Testis (tissue), 3 donors: ENCODE results near the gene C1QTNF8. TPM values are rescaled to one million over a fixed set of nuclear protein-coding genes. Genes with fewer than 3 reads are reported as not detected.
A peak's percentile ranks its signal among the peaks of the same experiment; 100 is the strongest.

Experiments
- DNase-seq: peaks from one replicate; pipeline ENCODE4 v3.0.0-alpha.2; 2019
- H3K27ac ChIP-seq, 2 donors: fragments of 200-600 bp; sonication (generic); one replicate each; pipeline ENCODE4 v1.5.1; 2019
- H3K27me3 ChIP-seq: fragments of 200-600 bp; sonication (generic); one replicate; pipeline ENCODE4 v1.5.1; 2019
- H3K36me3 ChIP-seq: fragments of 200-600 bp; sonication (generic); one replicate; pipeline ENCODE4 v1.5.1; 2017; ENCODE audit warnings: low read depth; ENCODE audit errors: missing control alignments
- H3K4me1 ChIP-seq: fragments of 200-600 bp; sonication (generic); one replicate; pipeline ENCODE4 v1.5.1; 2019
- H3K4me3 ChIP-seq, 2 donors: fragments of 200-600 bp; sonication (generic); one replicate each; pipeline ENCODE4 v1.5.1; 2017 to 2019
- H3K9me3 ChIP-seq: fragments of 200-600 bp; sonication (generic); one replicate; pipeline ENCODE4 v1.5.1; 2017
- CTCF ChIP-seq, 3 experiments: fragments of 450-650 bp in 2 of 3; fragments of 200-600 bp in 1 of 3; sonication (generic) in 1 of 3; IDR thresholded peaks; one replicate each; pipeline ENCODE4 v1.5.1; 2016 to 2019; ENCODE audit warnings: antibody characterized with exemption in 3 of 3, mild to moderate bottlenecking in 2 of 3, moderate library complexity in 1 of 3
- POLR2A ChIP-seq: fragments of 450-650 bp; IDR thresholded peaks from one replicate; pipeline ENCODE4 v1.6.1; 2017; ENCODE audit warnings: antibody characterized with exemption, mild to moderate bottlenecking, moderate library complexity
- WGBS, 2 donors: methylation state at CpG; one replicate each; pipeline ENCODE4 v1.1.5; 2018; 5-methylcytosine and 5-hydroxymethylcytosine counted together
- intact Hi-C: fragments of 100-400 bp; cut with DNase I; formaldehyde crosslinking; loops from one replicate; pipeline ENCODE4 v1.15.1; 2023; ENCODE audit warnings: low total_unique reads
- polyA plus RNA-seq: library from polyadenylated mRNA; stranded (reverse); fragments of 350-450 nt; fragmentation: Illumina TruSeq; extraction: RNeasy Lipid Tissue Mini Kit (QIAGEN cat#74804); gene quantifications from one replicate; pipeline ENCODE4 v1.2.3, GENCODE V29; 2014; ENCODE audit warnings: low read depth, low replicate concordance; ENCODE audit not compliant: insufficient read depth
- total RNA-seq, 2 donors: library from RNA; depleted of rRNA; stranded (reverse); fragments of >200 nt; gene quantifications; one replicate each; pipeline ENCODE4 v1.2.3, GENCODE V29; 2016

C1QTNF8 gene
- total and polyA plus RNA-seq, 3 donors from 2014 or later: 1.3 to 2.7 TPM; not detected in 1

- TF ChIP-seq POLR2A (no peak), CTCF (IDR thresholded peaks at IDR 0.05) (no peak)
- Histone ChIP-seq H3K27ac (no peak overlapping the region), H3K4me1 (peaks cover 13% of the 10 kb centered on the region), H3K9me3 (no peaks in the 10 kb centered on the region), H3K4me3 (no peak overlapping the region), H3K27me3 (no peaks in the 10 kb centered on the region), H3K36me3 (no peaks in the 10 kb centered on the region)
- intact Hi-C loops: no loop called here
- 48% methylated on average over 21 of the region's 37 CpGs; no CpG with 5 or more reads in 1 of the 2 donors for WGBS, 2 donors
- DNase-seq: peak; percentile 72
These were observed 47.5 kb downstream of the C1QTNF8 start for GRCh38 chr16:1048442-1049112.

GRCh38 chr16:1047801-1048200, 48.2 kb downstream of the C1QTNF8 start:
- WGBS, 2 donors: 74 to 94% methylated on average over 3 to 16 of the region's 16 CpGs
- Histone ChIP-seq H3K27ac (no peak overlapping the region), H3K4me3 (no peak overlapping the region), H3K27me3 (no peaks in the 10 kb centered on the region), H3K4me1 (peaks cover 13% of the 10 kb centered on the region), H3K9me3 (no peaks in the 10 kb centered on the region), H3K36me3 (no peaks in the 10 kb centered on the region)
- intact Hi-C loops: no loop called here
- TF ChIP-seq CTCF (IDR thresholded peaks at IDR 0.05) (no peak), POLR2A (no peak)
- DNase-seq: no peak

GRCh38 chr16:1047123-1047522, 48.9 kb downstream of the C1QTNF8 start:
- Histone ChIP-seq H3K4me1 (peaks cover 13% of the 10 kb centered on the region), H3K27ac (no peak overlapping the region)

GRCh38 chr16:1045993-1046911, 49.8 kb downstream of the C1QTNF8 start:
- no peak overlapping the region for H3K4me3 ChIP-seq
- no peak for DNase-seq
- intact Hi-C loops: no loop called here
- 83 to 85% methylated on average over 7 to 48 of the region's 49 CpGs for WGBS, 2 donors
- H3K9me3 ChIP-seq: no peaks in the 10 kb centered on the region
- H3K4me1 ChIP-seq: peaks cover 13% of the 10 kb centered on the region
- no peak overlapping the region for H3K27ac ChIP-seq
- no peaks in the 10 kb centered on the region for H3K36me3 ChIP-seq
- H3K27me3 ChIP-seq: no peaks in the 10 kb centered on the region
- TF ChIP-seq CTCF (IDR thresholded peaks at IDR 0.05) (no peak), POLR2A (no peak)

More at GRCh38 chr16:1047123-1047522, 48.9 kb downstream of the C1QTNF8 start:
- TF ChIP-seq CTCF (IDR thresholded peaks at IDR 0.05) (no peak), POLR2A (no peak)
- no peak for DNase-seq
- no peaks in the 10 kb centered on the region for H3K27me3 ChIP-seq
- WGBS, 2 donors: 90 to 95% methylated on average over 7 to 9 of the region's 9 CpGs
- H3K4me3 ChIP-seq: no peak overlapping the region
- intact Hi-C loops: no loop called here
- H3K9me3 ChIP-seq: no peaks in the 10 kb centered on the region
- no peaks in the 10 kb centered on the region for H3K36me3 ChIP-seq
